Measurements from ENCODE around the gene ACTR3C.
A peak's percentile ranks its signal among the peaks of the same experiment; 100 is the strongest.

Gene ACTR3C

DNA sequence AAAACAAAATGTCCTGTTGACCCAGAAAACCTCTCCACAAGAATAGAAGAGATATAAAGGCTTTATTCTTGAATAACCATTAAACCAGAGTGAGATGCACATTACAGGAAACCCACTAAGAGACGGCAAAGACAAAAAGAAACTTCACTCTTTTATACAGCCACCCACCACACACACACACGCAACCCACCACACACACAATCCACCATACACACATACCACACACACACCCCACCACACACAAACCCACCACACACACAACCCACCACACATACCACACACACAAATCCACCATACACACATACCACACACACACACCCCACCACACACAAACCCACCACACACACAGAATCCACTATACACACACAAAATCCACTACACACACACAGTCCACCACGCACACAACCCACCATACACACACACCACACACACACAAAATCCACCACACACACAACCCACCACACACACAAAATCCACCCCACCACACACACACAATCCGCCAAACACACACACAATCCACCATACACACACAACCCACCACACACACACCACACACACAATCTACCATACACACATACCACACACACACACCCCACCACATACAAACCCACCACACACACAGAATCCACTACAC, 35.8 kb upstream of the ACTR3C start:
- no peak for DNase-seq

GRCh38 chr7:150358433-150358832, 35.1 kb upstream of the ACTR3C start:
- DNase-seq: no peak

GRCh38 chr7:150357771-150358427, 34.6 kb upstream of the ACTR3C start:
- no peak for DNase-seq

DNA sequence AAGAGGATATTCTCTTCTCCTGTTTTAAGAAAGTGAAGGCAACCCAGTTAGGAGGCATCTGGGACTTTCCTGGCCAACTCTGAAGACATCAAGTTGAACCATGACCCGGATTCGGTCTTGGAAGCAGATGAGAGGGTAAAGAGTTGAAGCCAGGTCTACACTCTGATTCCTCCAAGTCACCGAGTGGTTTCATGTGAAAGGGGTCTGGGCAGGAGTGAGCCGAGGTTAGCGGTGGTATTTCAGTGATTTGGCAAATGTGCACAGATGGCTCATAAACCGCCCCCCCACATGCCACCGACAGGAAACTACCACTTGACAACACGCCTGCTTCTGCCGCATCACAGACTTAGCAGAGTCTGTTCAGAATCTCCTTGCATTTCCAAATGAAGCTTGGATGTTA, 33.9 kb upstream of the ACTR3C start:
- no peak for DNase-seq

GRCh38 chr7:150356265-150356897, 33.0 kb upstream of the ACTR3C start:
- DNase-seq: peak; percentile 11

DNA sequence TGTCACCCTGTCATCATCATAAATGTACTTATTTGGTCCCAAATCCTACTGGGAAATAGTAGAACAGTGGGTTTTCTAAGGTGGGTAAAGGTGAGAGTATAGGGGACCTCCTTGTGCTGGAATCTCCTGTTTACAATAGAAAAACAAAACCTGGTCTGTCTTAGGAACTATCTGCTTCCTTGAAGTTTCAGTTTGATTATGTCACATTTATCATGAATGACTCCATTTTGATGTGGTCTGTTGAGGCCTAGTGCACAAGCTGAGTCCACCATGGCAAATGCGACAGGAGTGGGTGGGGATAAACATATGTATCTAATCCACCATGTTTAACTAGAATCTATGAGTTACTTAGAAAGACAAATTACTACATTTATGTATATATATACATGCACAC, 32.3 kb upstream of the ACTR3C start:
- no peak for DNase-seq

GRCh38 chr7:150351587-150352194, 28.3 kb upstream of the ACTR3C start:
- no peak for DNase-seq

DNA sequence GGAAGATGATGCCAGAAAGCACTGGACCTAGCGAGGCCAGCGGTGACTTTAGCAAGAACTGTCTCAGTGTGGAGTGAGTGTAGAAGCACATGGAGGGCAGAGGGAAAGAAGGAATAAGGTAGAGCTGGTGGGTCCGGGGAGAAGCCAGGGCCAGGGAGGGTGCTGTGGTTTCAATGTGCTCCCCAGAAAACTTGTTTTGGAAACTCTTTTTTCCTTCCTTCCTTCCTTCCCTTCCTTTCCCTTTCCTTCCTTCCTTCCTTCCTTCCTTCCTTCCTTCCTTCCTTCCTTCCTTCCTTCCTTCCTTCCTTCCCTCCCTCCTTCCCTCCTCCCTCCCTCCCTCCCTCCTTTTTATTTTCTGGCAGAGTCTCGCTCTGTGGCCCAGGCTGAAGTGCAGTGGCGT, 23.6 kb upstream of the ACTR3C start:
- no peak for DNase-seq

DNA sequence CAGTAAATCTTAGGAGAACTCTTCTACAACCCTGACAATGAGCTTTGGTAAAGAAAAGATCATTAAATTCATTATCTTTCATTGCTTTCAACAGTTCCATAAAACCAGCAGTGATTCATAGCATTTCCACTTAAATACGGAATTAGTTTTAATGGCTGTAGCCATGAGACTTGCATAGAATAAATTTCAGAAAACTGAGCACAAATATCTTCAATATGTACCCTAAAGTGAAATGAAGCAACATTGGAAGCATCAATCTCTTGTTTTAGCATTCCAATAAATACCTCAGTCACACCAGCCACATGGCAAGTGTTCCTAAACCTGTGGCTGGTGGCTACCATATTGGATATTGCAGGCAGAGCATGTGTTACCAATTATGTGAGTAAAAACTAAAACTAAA, 21.7 kb upstream of the ACTR3C start:
- no peak for DNase-seq

DNA sequence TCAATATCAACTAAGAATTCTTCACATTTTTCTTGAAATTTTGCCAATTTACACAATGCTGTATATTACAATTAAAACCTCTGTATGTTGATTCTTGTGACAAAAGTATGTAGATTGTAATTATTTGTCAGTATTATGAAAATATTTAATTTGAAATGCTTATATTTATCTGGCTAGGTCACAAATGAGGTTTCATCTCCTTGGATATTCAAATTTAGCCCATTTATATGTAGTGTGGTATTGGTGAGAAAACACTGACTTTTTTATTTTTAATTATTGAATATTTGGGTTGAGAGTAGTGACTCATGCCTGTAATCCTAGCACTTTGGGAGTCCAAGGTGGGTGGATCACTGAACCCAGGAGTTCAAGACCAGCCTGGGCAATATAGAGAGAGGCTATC, 21.0 kb upstream of the ACTR3C start:
- no peak for DNase-seq

- DNase-seq: no peak
Measured at GRCh38 chr7:150343225-150343624, 19.9 kb upstream of the ACTR3C start.

DNA sequence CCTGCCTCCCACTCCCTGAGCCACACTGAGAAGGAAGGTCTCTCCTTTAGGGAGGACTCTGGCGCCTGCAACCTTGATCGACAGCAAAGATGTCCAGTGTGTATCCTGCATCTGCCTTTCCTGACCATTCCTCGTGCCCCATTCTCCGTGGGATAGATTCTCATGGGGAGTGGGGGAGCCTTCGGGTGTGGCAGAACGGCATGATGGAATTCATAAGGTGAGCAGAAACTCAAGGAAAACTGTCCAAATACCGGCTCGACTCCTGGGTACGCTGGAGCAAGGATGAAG, 18.7 kb upstream of the ACTR3C start:
- DNase-seq: no peak

DNA sequence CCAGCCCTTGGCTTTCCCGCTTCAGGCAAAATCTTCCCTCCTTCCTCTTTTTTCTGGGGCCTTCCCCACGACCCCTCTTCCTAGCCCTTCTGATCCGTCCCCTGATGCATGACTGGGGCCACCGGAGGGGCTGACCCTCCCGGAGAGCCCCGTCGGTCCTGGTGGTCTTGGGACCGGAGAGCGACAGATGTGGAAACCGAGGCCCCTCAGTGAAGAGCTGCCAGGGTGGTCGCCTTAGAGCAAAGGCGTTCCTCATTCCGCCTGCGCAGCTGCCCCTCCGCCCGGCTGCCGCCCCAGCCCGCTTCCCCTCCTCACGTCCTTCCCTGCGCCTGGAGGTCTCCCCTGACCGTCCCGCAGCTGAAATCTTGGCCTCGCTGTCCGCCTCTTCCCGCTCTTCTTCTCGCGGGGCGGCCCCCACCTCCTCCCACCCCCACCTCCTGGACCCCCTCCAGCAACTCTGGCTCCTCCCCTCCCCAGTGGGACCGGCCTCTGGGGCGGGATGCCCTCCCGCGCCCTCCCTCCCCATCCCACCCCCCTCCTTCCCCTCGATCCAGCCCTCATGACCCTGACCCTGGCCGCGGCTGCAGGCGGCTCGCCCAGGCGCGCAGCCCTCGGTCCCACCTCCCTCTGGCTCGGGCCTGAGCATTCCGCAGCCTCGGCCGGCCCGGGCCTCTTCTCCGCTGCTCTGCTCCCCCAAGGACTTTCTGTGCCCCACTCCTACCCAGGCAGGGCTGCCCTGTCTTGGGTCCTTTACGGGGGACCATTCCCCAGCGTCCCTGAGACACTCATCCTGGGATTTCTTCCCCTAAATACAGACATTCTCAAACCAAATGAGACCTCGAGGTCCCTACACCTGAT, 18.1 kb upstream of the ACTR3C start, which contains the start of gene RARRES2:
RARRES2 (minus strand) TSS at position 367 of the 858 bp plus-strand sequence. CDS start 1,020 bp downstream, outside the sequence.
- no peak for DNase-seq

DNA sequence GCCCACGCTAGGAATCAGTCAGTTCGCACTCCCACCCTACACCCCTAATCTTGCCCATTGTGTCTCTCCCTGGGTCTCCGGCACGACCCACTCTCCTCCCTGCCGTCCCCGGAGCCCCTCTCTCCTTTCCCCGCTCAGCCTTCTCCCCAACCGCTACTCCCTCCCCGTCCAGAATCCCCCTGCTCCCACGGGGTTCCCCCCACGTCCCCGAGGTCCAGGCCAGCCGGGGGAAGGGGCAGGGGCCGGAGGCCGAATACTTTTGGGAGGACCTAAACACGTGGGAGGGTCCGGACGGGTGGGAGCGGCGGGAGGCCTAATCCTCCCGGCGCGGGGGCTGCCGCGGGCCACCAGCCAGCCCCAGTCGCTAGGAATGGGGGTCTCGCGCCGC, 17.5 kb upstream of the ACTR3C start:
- DNase-seq: no peak

DNA sequence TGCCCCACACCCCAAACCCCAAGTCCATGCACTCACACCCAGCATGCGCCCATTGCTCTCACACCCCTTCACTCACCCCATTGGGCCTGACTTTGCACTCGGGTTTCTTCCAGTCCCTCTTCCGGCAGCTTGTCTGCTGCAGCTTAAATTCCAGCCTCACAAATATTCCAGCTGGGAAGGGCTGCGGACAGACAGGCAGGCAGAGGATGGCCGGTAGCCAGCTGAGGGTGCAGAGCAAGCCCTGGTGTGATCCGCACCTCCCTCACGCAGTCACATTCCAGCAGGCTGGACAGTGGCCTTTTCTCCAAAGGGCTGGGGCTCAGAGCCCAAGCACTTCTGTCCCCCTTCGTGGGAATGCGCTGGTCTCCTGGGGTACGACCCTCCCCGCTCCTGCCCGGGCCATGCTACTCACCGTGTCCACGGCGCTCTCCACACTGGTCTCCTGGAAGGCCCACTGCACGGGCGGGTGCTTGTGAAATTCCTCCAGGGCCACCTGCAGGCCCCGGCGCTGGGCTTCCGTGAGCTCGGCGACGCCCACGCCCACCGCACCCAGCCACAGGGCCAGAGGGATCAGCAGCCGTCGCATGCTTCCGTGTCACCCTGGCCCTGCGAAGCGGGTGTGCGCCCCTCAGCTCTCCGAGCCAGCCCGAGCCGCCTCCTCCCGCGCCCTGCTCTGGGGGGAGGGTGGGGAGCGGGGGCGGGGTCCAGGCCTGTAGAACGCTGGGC, 16.8 kb upstream of the ACTR3C start:
- no peak for DNase-seq

DNA sequence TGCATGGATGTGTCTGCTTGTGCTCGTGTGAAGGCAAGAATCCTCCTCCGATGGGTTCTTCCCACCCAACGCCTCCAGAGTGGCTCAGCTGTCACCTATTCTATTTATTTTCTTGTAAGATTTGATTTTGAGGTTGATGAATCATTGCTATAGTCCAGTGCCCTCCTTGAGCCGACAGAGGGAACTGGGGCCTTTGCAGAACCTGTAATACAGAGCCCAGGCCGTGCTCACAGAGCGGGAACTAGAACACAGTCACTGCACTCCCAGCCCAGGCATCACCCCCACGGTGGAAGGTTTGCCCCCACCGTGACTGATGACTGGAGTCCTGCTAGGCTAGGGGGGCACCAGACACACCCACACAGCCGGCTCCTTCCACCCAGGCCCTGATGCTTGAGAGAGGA, 16.1 kb upstream of the ACTR3C start:
- no peak for DNase-seq

GRCh38 chr7:150338166-150338829, 15.0 kb upstream of the ACTR3C start:
- no peak for DNase-seq

- no peak for DNase-seq
Measured at GRCh38 chr7:150337659-150338081, 14.3 kb upstream of the ACTR3C start.

GRCh38 chr7:150337179-150337578, 13.8 kb upstream of the ACTR3C start:
- DNase-seq: no peak

- DNase-seq: no peak
Measured at GRCh38 chr7:150336746-150337145, 13.4 kb upstream of the ACTR3C start.

GRCh38 chr7:150335774-150336112, 12.4 kb upstream of the ACTR3C start:
- DNase-seq: no peak

All from COR-L47 (cell line).